HG02759 (cell line): ENCODE results near the gene ABCC2.
"Not testable (repeated sequence)": the region's sequence is repeated elsewhere in the genome, so short reads cannot be mapped to it uniquely, and the experiment has no call there.

Experiments
- ATAC-seq: cut with Tn5 transposase; IDR thresholded peaks from one replicate; pipeline ENCODE4 v1.9.1; 2021; ENCODE audit warnings: mild to moderate bottlenecking, moderate library complexity; ENCODE audit not compliant: unreplicated experiment

The ABCC2 gene

GRCh38 chr10:99888622-99889021, 106.2 kb downstream of the ABCC2 start:
- ATAC-seq, result no peak

GRCh38 chr10:99894613-99895012, 112.2 kb downstream of the ABCC2 start:
- ATAC-seq, result no peak

- not testable (repeated sequence) for ATAC-seq
These were observed 112.6 kb downstream of the ABCC2 start for GRCh38 chr10:99895066-99895465.

- ATAC-seq, result no peak
These were observed 113.4 kb downstream of the ABCC2 start for GRCh38 chr10:99895867-99896266.
